Measurements from ENCODE around the gene SSR1. TPM values are rescaled to one million over a fixed set of nuclear protein-coding genes. Genes with fewer than 3 reads are reported as not detected.

SSR1 gene
- total RNA-seq, 1 experiment from 2014 or later = 102 TPM

GRCh38 chr6:7232351-7232750 is 80.6 kb downstream of the SSR1 start:
- H3K27ac Mint-ChIP-seq = no peak overlapping the region
- Histone ChIP-seq H3K4me1 (ENCODE audit: insufficient read depth, low read length) (no peaks in the 10 kb centered on the region), H3K27me3 (ENCODE audit: insufficient read depth, low read length) (no peaks in the 10 kb centered on the region), H2BK20ac (ENCODE audit: low read depth, low read length, poor library complexity, severe bottlenecking) (no peak overlapping the region), H4K8ac (replicated peaks; ENCODE audit: insufficient read length, low read depth, low read length) (no peak overlapping the region), H2BK15ac (ENCODE audit: low read depth, low read length) (no peak overlapping the region), H3K23ac (ENCODE audit: insufficient read length, low read depth, low read length) (no peak overlapping the region), H2AK5ac (ENCODE audit: insufficient read length, low read length) (no peak overlapping the region), H2AFZ (ENCODE audit: low read length) (no peak overlapping the region), H3K56ac (ENCODE audit: insufficient read length, low read depth, low read length) (no peak overlapping the region), H2BK5ac (ENCODE audit: insufficient read length, low read length) (no peak overlapping the region), H3K4me2 (ENCODE audit: insufficient read depth, insufficient read length, low read length) (no peak overlapping the region), H3K27ac (ENCODE audit: insufficient read length, low read depth, low read length) (no peak overlapping the region), H4K91ac (ENCODE audit: insufficient read length, low read depth, low read length) (no peak overlapping the region), H3K9ac (ENCODE audit: extremely low read depth, insufficient read length, low read length) (no peak overlapping the region), H2BK12ac (ENCODE audit: insufficient read length, low read depth, low read length) (no peak overlapping the region), H3K23me2 (ENCODE audit: insufficient read length, low read depth, low read length, poor library complexity, severe bottlenecking) (no peaks in the 10 kb centered on the region), H4K5ac (ENCODE audit: insufficient read length, low read depth, low read length) (no peak overlapping the region), H3K14ac (ENCODE audit: insufficient read depth, low read length) (no peak overlapping the region), H3K18ac (ENCODE audit: insufficient read length, low read depth, low read length) (no peak overlapping the region), H3K9me3 (ENCODE audit: control insufficient read depth, low read depth, low read length) (no peaks in the 10 kb centered on the region), H2BK120ac (ENCODE audit: low read depth, low read length, poor library complexity, severe bottlenecking) (no peak overlapping the region), H3T11ph (ENCODE audit: low read length) (no peak overlapping the region), H3K79me1 (ENCODE audit: insufficient read depth, low read depth, low read length, poor library complexity, severe bottlenecking) (no peaks in the 10 kb centered on the region), H3K79me2 (ENCODE audit: insufficient read depth, low read length) (no peaks in the 10 kb centered on the region), H3K4ac (ENCODE audit: low read depth, low read length) (no peak overlapping the region), H4K20me1 (ENCODE audit: control insufficient read depth, insufficient read depth, insufficient read length) (no peaks in the 10 kb centered on the region)
- no peaks in the 10 kb centered on the region for H3K4me1 Mint-ChIP-seq
- DNase-seq = no peak
- TF ChIP-seq, protein P1, sequence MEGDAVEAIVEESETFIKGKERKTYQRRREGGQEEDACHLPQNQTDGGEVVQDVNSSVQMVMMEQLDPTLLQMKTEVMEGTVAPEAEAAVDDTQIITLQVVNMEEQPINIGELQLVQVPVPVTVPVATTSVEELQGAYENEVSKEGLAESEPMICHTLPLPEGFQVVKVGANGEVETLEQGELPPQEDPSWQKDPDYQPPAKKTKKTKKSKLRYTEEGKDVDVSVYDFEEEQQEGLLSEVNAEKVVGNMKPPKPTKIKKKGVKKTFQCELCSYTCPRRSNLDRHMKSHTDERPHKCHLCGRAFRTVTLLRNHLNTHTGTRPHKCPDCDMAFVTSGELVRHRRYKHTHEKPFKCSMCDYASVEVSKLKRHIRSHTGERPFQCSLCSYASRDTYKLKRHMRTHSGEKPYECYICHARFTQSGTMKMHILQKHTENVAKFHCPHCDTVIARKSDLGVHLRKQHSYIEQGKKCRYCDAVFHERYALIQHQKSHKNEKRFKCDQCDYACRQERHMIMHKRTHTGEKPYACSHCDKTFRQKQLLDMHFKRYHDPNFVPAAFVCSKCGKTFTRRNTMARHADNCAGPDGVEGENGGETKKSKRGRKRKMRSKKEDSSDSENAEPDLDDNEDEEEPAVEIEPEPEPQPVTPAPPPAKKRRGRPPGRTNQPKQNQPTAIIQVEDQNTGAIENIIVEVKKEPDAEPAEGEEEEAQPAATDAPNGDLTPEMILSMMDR (conservative IDR thresholded peaks at IDR 0.05) = no peak
- H3K27me3 Mint-ChIP-seq (ENCODE audit: low read depth) = no peaks in the 10 kb centered on the region
- H3K4me3 Mint-ChIP-seq = no peak overlapping the region
- H3K36me3 Mint-ChIP-seq (ENCODE audit: insufficient read depth in 1 of 3, low read depth in 3 of 3) = peaks cover 4 to 44% (median 39%) of the 10 kb centered on the region in 3 experiments; a peak in 6 of 7 replicates
- WGBS (ENCODE audit: extremely low coverage, insufficient read length, low lambda C conversion rate) = no CpG with 5 or more reads among the region's 2 CpGs
- H3K9me3 Mint-ChIP-seq = no peaks in the 10 kb centered on the region

Measured in H9 (cell line).